H1 (cell line): ENCODE results near the gene ASGR2. TPM values are rescaled to one million over a fixed set of nuclear protein-coding genes. Genes with fewer than 3 reads are reported as not detected.

Experiments used
- CTCF ChIA-PET: fragments of 300-600 bp; sonication (Branson Sonifier 250); formaldehyde crosslinking; loops from one replicate; lab custom pipeline; 2021; ENCODE audit not compliant: partially characterized antibody; lab: Charles Lee
- POLR2A ChIA-PET: fragments of 300-600 bp; sonication (Branson Sonifier 250); formaldehyde crosslinking; loops from one replicate; lab custom pipeline; 2021; ENCODE audit warnings: inconsistent platforms; ENCODE audit not compliant: partially characterized antibody; lab: Charles Lee
- DNase-seq, 2 experiments: peaks; one replicate each; pipeline versions ENCODE4 v3.0.0 to v3.0.0-alpha.2; 2010 to 2022; ENCODE audit warnings: low spot score in 2 of 2, low read depth in 1 of 2, mixed read lengths in 1 of 2
- FAIRE-seq: peaks from 2 replicates; lab custom pipeline; 2011; peaks lifted over from hg19 to GRCh38; lab: Jason Lieb, UNC
- H2AFZ ChIP-seq: 2 replicates; pipeline ENCODE4 v1.8.1; 2012; ENCODE audit warnings: low read length, inconsistent platforms
- H2AK5ac ChIP-seq: 2 replicates; pipeline ENCODE4 v1.6.1; 2013; ENCODE audit warnings: low read depth, low read length
- H2BK120ac ChIP-seq: replicated peaks from 2 replicates; pipeline ENCODE3; 2013; ENCODE audit warnings: low read depth, low read length, inconsistent platforms
- H2BK12ac ChIP-seq: 2 replicates; pipeline ENCODE4 v1.6.1; 2013; ENCODE audit warnings: low read depth, low read length
- H2BK15ac ChIP-seq: 2 replicates; pipeline ENCODE4 v1.6.1; 2013; ENCODE audit warnings: low read length
- H2BK20ac ChIP-seq: 2 replicates; pipeline ENCODE4 v1.6.1; 2013; ENCODE audit warnings: low read length
- H2BK5ac ChIP-seq: 2 replicates; pipeline ENCODE4 v1.6.1; 2013; ENCODE audit warnings: low read depth, low read length
- H3K14ac ChIP-seq: 2 replicates; pipeline ENCODE4 v1.6.1; 2013; ENCODE audit warnings: inconsistent platforms; ENCODE audit not compliant: insufficient read length
- H3K18ac ChIP-seq: 2 replicates; pipeline ENCODE4 v1.6.1; 2013; ENCODE audit warnings: low read length; ENCODE audit errors: extremely low read depth
- H3K23ac ChIP-seq: 2 replicates; pipeline ENCODE4 v1.6.1; 2013; ENCODE audit warnings: inconsistent platforms; ENCODE audit not compliant: insufficient read length
- H3K23me2 ChIP-seq: 2 replicates; pipeline ENCODE4 v1.6.1; 2013; ENCODE audit warnings: low read depth, low read length
- H3K27ac ChIP-seq: 2 replicates; pipeline ENCODE4 v1.6.1; 2011; ENCODE audit warnings: low read depth, low read length, inconsistent platforms
- H3K27me3 ChIP-seq, 4 experiments: replicated peaks in 1 of 4; 1 replicate in 1 of 4; 2 replicates in 3 of 4; pipeline versions ENCODE4 v1.6.1 to v1.8.1; 2011 to 2013; ENCODE audit warnings: low read length in 3 of 4, mild to moderate bottlenecking in 3 of 4, inconsistent platforms in 2 of 4, mixed read lengths in 2 of 4, moderate library complexity in 1 of 4; ENCODE audit not compliant: control insufficient read depth in 3 of 4, insufficient read depth in 3 of 4; ENCODE audit errors: extremely low read depth in 1 of 4
- H3K36me3 ChIP-seq, 4 experiments: 2 replicates each; pipeline versions ENCODE4 v1.6.1 to v1.8.1; 2011 to 2013; ENCODE audit warnings: mild to moderate bottlenecking in 4 of 4, low read length in 3 of 4, moderate library complexity in 2 of 4, control low read depth in 1 of 4, inconsistent platforms in 1 of 4; ENCODE audit not compliant: insufficient read depth in 4 of 4, control insufficient read depth in 2 of 4
- H3K4ac ChIP-seq: replicated peaks from 2 replicates; pipeline ENCODE3; 2013; ENCODE audit warnings: low read length, low read depth, mixed read lengths, inconsistent platforms; ENCODE audit not compliant: insufficient read length
- H3K4me1 ChIP-seq, 4 experiments: replicated peaks in 1 of 4; 1 replicate in 1 of 4; 2 replicates in 3 of 4; pipeline versions ENCODE4 v1.6.1 to v1.8.1; 2011 to 2013; ENCODE audit warnings: low read length in 3 of 4, inconsistent platforms in 2 of 4, mixed read lengths in 1 of 4; ENCODE audit not compliant: insufficient read depth in 4 of 4, control insufficient read depth in 3 of 4
- H3K4me2 ChIP-seq, 2 experiments: 2 replicates each; pipeline versions ENCODE4 v1.6.1 to v1.8.1; 2011 to 2013; ENCODE audit warnings: low read depth in 2 of 2, low read length in 2 of 2, control low read depth in 1 of 2, inconsistent platforms in 1 of 2, mild to moderate bottlenecking in 1 of 2; ENCODE audit not compliant: insufficient read depth in 1 of 2
- H3K4me3 ChIP-seq, 4 experiments: fragments of 200-600, 300-600 bp in 1 of 4; sonication (generic), shearing (Covaris generic), sonication (Bioruptor Twin) in 1 of 4; 2 replicates each; pipeline versions ENCODE4 v1.5.1 to v1.8.1; 2011 to 2016; ENCODE audit warnings: low read length in 4 of 4, low read depth in 3 of 4, control low read depth in 2 of 4, inconsistent platforms in 2 of 4, mild to moderate bottlenecking in 2 of 4, mixed read lengths in 1 of 4, moderate library complexity in 1 of 4; ENCODE audit not compliant: insufficient read depth in 2 of 4; ENCODE audit errors: extremely low read depth in 1 of 4
- H3K56ac ChIP-seq: replicated peaks from 2 replicates; pipeline ENCODE3; 2013; ENCODE audit warnings: low read depth, mild to moderate bottlenecking, mixed read lengths, low read length, inconsistent platforms; ENCODE audit not compliant: insufficient read length
- H3K79me1 ChIP-seq: 2 replicates; pipeline ENCODE4 v1.6.1; 2013; ENCODE audit warnings: low read depth, low read length, control low read depth
- H3K79me2 ChIP-seq, 2 experiments: 2 replicates each; pipeline versions ENCODE4 v1.6.1 to v1.8.1; 2012 to 2013; ENCODE audit warnings: low read length in 2 of 2, mild to moderate bottlenecking in 2 of 2, inconsistent platforms in 1 of 2; ENCODE audit not compliant: insufficient read depth in 2 of 2, control insufficient read depth in 1 of 2
- H3K9ac ChIP-seq, 4 experiments: replicated peaks in 1 of 4; 1 replicate in 1 of 4; 2 replicates in 3 of 4; pipeline versions ENCODE4 v1.6.1 to v1.8.1; 2011 to 2013; ENCODE audit warnings: low read depth in 3 of 4, low read length in 3 of 4, control low read depth in 2 of 4, mild to moderate bottlenecking in 2 of 4, moderate library complexity in 2 of 4, inconsistent platforms in 1 of 4; ENCODE audit errors: extremely low read depth in 1 of 4
- H3K9me3 ChIP-seq, 2 experiments: 2 replicates each; pipeline versions ENCODE4 v1.6.1 to v1.8.1; 2012 to 2013; ENCODE audit warnings: mild to moderate bottlenecking in 2 of 2, moderate library complexity in 2 of 2, control low read depth in 1 of 2, inconsistent platforms in 1 of 2, low read depth in 1 of 2, low read length in 1 of 2, mixed read lengths in 1 of 2; ENCODE audit not compliant: insufficient read depth in 2 of 2
- H4K20me1 ChIP-seq, 2 experiments: replicated peaks in 1 of 2; 2 replicates each; pipeline versions ENCODE3 to v1.8.1; 2011 to 2013; ENCODE audit warnings: inconsistent platforms in 2 of 2, low read length in 2 of 2, mild to moderate bottlenecking in 1 of 2; ENCODE audit not compliant: insufficient read depth in 2 of 2, control insufficient read depth in 1 of 2
- H4K5ac ChIP-seq: 2 replicates; pipeline ENCODE4 v1.6.1; 2013; ENCODE audit warnings: low read length, low read depth, mixed read lengths, inconsistent platforms; ENCODE audit not compliant: insufficient read length
- H4K8ac ChIP-seq: 2 replicates; pipeline ENCODE4 v1.8.0; 2013; ENCODE audit warnings: mild to moderate bottlenecking, moderate library complexity, low read length, inconsistent platforms; ENCODE audit not compliant: insufficient read depth; ENCODE audit errors: extremely low read depth
- H4K91ac ChIP-seq: replicated peaks from 2 replicates; pipeline ENCODE3; 2013; ENCODE audit warnings: low read length, mixed read lengths, inconsistent platforms; ENCODE audit not compliant: insufficient read length
- CHD1 ChIP-seq: IDR thresholded peaks from 2 replicates; pipeline ENCODE4 v1.6.1; 2012; ENCODE audit warnings: low read depth, low read length, improper control_type of control experiment
- CREB1 ChIP-seq: IDR thresholded peaks from 2 replicates; pipeline ENCODE4 v1.6.1; 2012; ENCODE audit warnings: inconsistent platforms
- E2F6 ChIP-seq: IDR thresholded peaks from 2 replicates; pipeline ENCODE4 v1.6.1; 2012; ENCODE audit warnings: inconsistent platforms
- EGR1 ChIP-seq: IDR thresholded peaks from 2 replicates; pipeline ENCODE4 v1.6.1; 2011; ENCODE audit warnings: low read depth, low read length, borderline replicate concordance
- EZH2 ChIP-seq: fragments of 200-600 bp; sonication (generic); IDR thresholded peaks from 2 replicates; pipeline ENCODE4 v1.7.1; 2012; ENCODE audit warnings: low read depth, mild to moderate bottlenecking, moderate library complexity, low read length, inconsistent platforms; ENCODE audit not compliant: severe bottlenecking
- KDM4A ChIP-seq: IDR thresholded peaks from one replicate; pipeline ENCODE4 v1.7.1; 2012; ENCODE audit warnings: low read depth, mild to moderate bottlenecking, moderate library complexity, low read length, inconsistent platforms; ENCODE audit not compliant: severe bottlenecking
- RAD21 ChIP-seq, 2 experiments: IDR thresholded peaks in 1 of 2; conservative IDR thresholded peaks in 1 of 2; 2 replicates each; pipeline ENCODE4 v1.6.1; 2011; ENCODE audit warnings: low read depth in 2 of 2, low read length in 2 of 2, improper control_type of control experiment in 1 of 2, inconsistent platforms in 1 of 2, mild to moderate bottlenecking in 1 of 2, moderate library complexity in 1 of 2
- SIRT6 ChIP-seq: IDR thresholded peaks from one replicate; pipeline ENCODE4 v1.7.1; 2012; ENCODE audit warnings: low read length, inconsistent platforms
- SP1 ChIP-seq: IDR thresholded peaks from 2 replicates; pipeline ENCODE4 v1.6.1; 2011; ENCODE audit warnings: low read depth, low read length
- SRF ChIP-seq: IDR thresholded peaks from 2 replicates; pipeline ENCODE4 v1.6.1; 2011; ENCODE audit warnings: mild to moderate bottlenecking, low read depth, low read length, moderate library complexity
- TAF1 ChIP-seq: IDR thresholded peaks from 2 replicates; pipeline ENCODE4 v1.6.1; 2011; ENCODE audit warnings: mild to moderate bottlenecking, low read depth, low read length
- YY1 ChIP-seq: IDR thresholded peaks from 2 replicates; pipeline ENCODE4 v1.6.1; 2011; ENCODE audit warnings: low read depth, mild to moderate bottlenecking, low read length
- ZNF274 ChIP-seq: IDR thresholded peaks from 2 replicates; pipeline ENCODE4 v1.7.0; 2012; ENCODE audit warnings: low read length, borderline replicate concordance; ENCODE audit errors: extremely low read depth
- WGBS, 2 experiments: shearing (Covaris generic) in 1 of 2; methylation state at CpG; one replicate each; pipeline versions ENCODE4 v1.1.6 to v1.1.7; 2013 to 2015; ENCODE audit warnings: low lambda C conversion rate in 2 of 2, mixed read lengths in 2 of 2, inconsistent platforms in 1 of 2, low coverage in 1 of 2, missing lambda C conversion rate in 1 of 2; ENCODE audit not compliant: insufficient replicate concordance in 2 of 2, insufficient coverage in 1 of 2, insufficient read length in 1 of 2; ENCODE audit errors: extremely low coverage in 1 of 2, missing lambda C conversion rate in 1 of 2; 5-methylcytosine and 5-hydroxymethylcytosine counted together
- polyA plus RNA-seq, 7 experiments: library from polyadenylated mRNA; depleted of rRNA in 3 of 7; stranded (reverse) in 5 of 7; unstranded in 2 of 7; fragments of >200 nt in 5 of 7; fragments of 200-250 nt in 2 of 7; gene quantifications; 1 replicate in 5 of 7; 2 replicates in 1 of 7; 4 replicates in 1 of 7; pipeline versions ENCODE4 v1.2.1 to v1.2.3, GENCODE V29; 2011 to 2013; ENCODE audit warnings: missing spikeins in 2 of 7, mixed read lengths in 2 of 7
- total RNA-seq: library from RNA; stranded (reverse); fragmentation: NEBNext Ultra II Directional; extraction: Animal tissue kit (Norgen Biotek cat#: 25700); gene quantifications from 2 replicates; pipeline ENCODE4 v1.2.1, GENCODE V29; 2021

Gene ASGR2
- total and polyA plus RNA-seq, 2 of the 8 experiments (the other 6 are each of a cell fraction or from before 2014, with no cell fraction given) = 0.91 TPM; not detected in 1

GRCh38 chr17:7102421-7102820, 12.2 kb downstream of the ASGR2 start:
- H4K91ac ChIP-seq = no peak overlapping the region
- H3K23ac ChIP-seq = no peak overlapping the region
- POLR2A ChIA-PET = interaction anchor here (1.0 to 1.4 kb wide), 4 partner anchors 8 to 30 kb away, joined by 3 read pairs; no protein-coding TSS in a partner anchor
- no peak overlapping the region for H2AFZ ChIP-seq
- H3K23me2 ChIP-seq = peaks cover 3% of the 10 kb centered on the region; the same call in 1 of the 2 replicates
- no peak overlapping the region for H2BK120ac ChIP-seq
- no peak for FAIRE-seq
- peaks cover 0 to 2% of the 10 kb centered on the region in 2 experiments for H4K20me1 ChIP-seq
- no peak for TF ChIP-seq RAD21 (IDR thresholded peaks at IDR 0.05 in 1 of 2, conservative IDR thresholded peaks at IDR 0.05 in 1 of 2; ENCODE audit: low read depth in 2 of 2, low read length in 2 of 2)
- no peak for TF ChIP-seq TAF1
- no peak for TF ChIP-seq EZH2
- TF ChIP-seq KDM4A = no peak
- no peak for TF ChIP-seq EGR1
- no peak for TF ChIP-seq ZNF274
- no peak for TF ChIP-seq SRF
- no peak for TF ChIP-seq CREB1
- TF ChIP-seq SIRT6 = no peak
- TF ChIP-seq YY1 = no peak
- no peak for TF ChIP-seq E2F6
- no peak for TF ChIP-seq CHD1
- no peak for TF ChIP-seq SP1
- TF ChIP-seq, all 59 proteins: peak for 0
- no peak overlapping the region for H3K27ac ChIP-seq
- 87% methylated on average over 6 of the region's 6 CpGs; no CpG with 5 or more reads in 1 of the 2 experiments for WGBS, 2 experiments
- H3K56ac ChIP-seq = no peak overlapping the region
- CTCF ChIA-PET = interaction anchor here (0.6 to 2.1 kb wide), 7 partner anchors 9 to 75 kb away, joined by 3 to 10 read pairs (median 6); no protein-coding TSS in a partner anchor
- no peak overlapping the region for H3K4ac ChIP-seq
- no peaks in the 10 kb centered on the region for H3K4me1 ChIP-seq
- H3K9ac ChIP-seq = no peak overlapping the region
- H3K79me1 ChIP-seq = no peaks in the 10 kb centered on the region
- H3K27me3 ChIP-seq = no peaks in the 10 kb centered on the region; a peak in 1 of 7 replicates
- no peak overlapping the region for H2BK12ac ChIP-seq
- no peak for DNase-seq
- no peaks in the 10 kb centered on the region for H3K79me2 ChIP-seq
- no peak overlapping the region for H2BK15ac ChIP-seq
- no peak overlapping the region for H3K18ac ChIP-seq
- H2BK5ac ChIP-seq = no peak overlapping the region
- H3K4me2 ChIP-seq = no peak overlapping the region
- no peak overlapping the region for H2AK5ac ChIP-seq
- no peak overlapping the region for H3K14ac ChIP-seq
- H3K4me3 ChIP-seq = no peak overlapping the region
- H4K5ac ChIP-seq = no peak overlapping the region
- H4K8ac ChIP-seq = no peak overlapping the region
- no peaks in the 10 kb centered on the region for H3K36me3 ChIP-seq
- no peak overlapping the region for H2BK20ac ChIP-seq
- H3K9me3 ChIP-seq = no peaks in the 10 kb centered on the region; a peak in 1 of 4 replicates
